Osteoblast (primary cell): Measurements from ENCODE around the gene RASGEF1B. TPM values are rescaled to one million over a fixed set of nuclear protein-coding genes. Genes with fewer than 3 reads are reported as not detected.

Experiments
- DNase-seq: peaks from one replicate; pipeline ENCODE4 v3.0.0; 2011; ENCODE audit warnings: low spot score, mixed read lengths; ENCODE audit not compliant: insufficient read length; ENCODE audit errors: missing footprints
- H2AFZ ChIP-seq: 2 replicates; pipeline ENCODE4 v1.6.0; 2011; ENCODE audit warnings: mild to moderate bottlenecking, low read length
- H3K27ac ChIP-seq: 2 replicates; pipeline ENCODE4 v1.5.1; 2011; ENCODE audit warnings: mild to moderate bottlenecking, low read depth, low read length, moderate library complexity
- H3K27me3 ChIP-seq: 2 replicates; pipeline ENCODE4 v1.6.0; 2012; ENCODE audit warnings: mild to moderate bottlenecking, control low read depth, inconsistent platforms, low read length, moderate library complexity; ENCODE audit not compliant: insufficient read depth
- H3K36me3 ChIP-seq: 2 replicates; pipeline ENCODE4 v1.5.1; 2011; ENCODE audit warnings: mild to moderate bottlenecking, low read length, control low read depth, moderate library complexity; ENCODE audit not compliant: insufficient read depth
- H3K4me1 ChIP-seq: 2 replicates; pipeline ENCODE4 v1.5.1; 2011; ENCODE audit warnings: mild to moderate bottlenecking, low read length, control low read depth, moderate library complexity; ENCODE audit not compliant: insufficient read depth
- H3K4me2 ChIP-seq: 2 replicates; pipeline ENCODE4 v1.6.0; 2011; ENCODE audit warnings: mild to moderate bottlenecking, low read length; ENCODE audit not compliant: insufficient read depth
- H3K4me3 ChIP-seq: fragments of 200-600 bp; sonication (generic); 3 replicates; pipeline ENCODE4 v1.5.1; 2012; ENCODE audit warnings: mild to moderate bottlenecking, low read length, inconsistent platforms; ENCODE audit not compliant: insufficient read depth
- H3K79me2 ChIP-seq: 2 replicates; pipeline ENCODE4 v1.6.0; 2012; ENCODE audit warnings: mild to moderate bottlenecking, low read length, control low read depth, inconsistent platforms; ENCODE audit not compliant: insufficient read depth
- H3K9me3 ChIP-seq: 2 replicates; pipeline ENCODE4 v1.5.1; 2011; ENCODE audit warnings: low read depth, low read length, control low read depth
- H4K20me1 ChIP-seq: 2 replicates; pipeline ENCODE4 v1.6.0; 2012; ENCODE audit warnings: mild to moderate bottlenecking, low read length, control low read depth; ENCODE audit not compliant: insufficient read depth
- CTCF ChIP-seq: IDR thresholded peaks from 2 replicates; pipeline ENCODE4 v1.5.1; 2011; ENCODE audit warnings: mild to moderate bottlenecking, low read depth, low read length, moderate library complexity; ENCODE audit errors: extremely low read depth
- total RNA-seq: library from RNA; depleted of rRNA; stranded (reverse); fragments of >200 nt; gene quantifications from 2 replicates; pipeline ENCODE4 v1.2.3, GENCODE V29; 2012

The RASGEF1B gene
- total RNA-seq, 1 donor: 5.8 TPM

DNA sequence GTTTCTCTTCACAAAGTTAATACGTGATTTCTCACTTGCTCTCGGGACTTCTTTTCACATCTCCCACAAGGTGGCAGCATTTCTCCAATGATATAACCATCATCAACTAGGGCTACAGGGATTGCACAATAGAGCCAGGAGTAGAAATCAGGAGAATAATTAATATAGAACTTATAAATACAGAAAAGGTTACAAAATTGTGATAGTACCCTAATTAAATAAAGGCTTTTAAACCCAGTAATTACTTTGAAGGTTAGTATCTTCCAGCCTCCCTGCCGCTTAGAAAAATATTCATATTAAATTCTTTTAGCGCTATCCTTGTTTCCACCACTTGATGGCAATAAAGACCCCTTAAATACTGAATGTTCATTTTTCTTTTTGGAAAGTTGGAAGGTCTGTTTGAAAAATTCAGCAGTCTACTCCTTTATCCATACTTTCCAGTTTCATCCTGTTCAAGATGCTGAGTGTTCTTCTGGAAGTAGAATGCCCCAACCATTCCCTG is 65.8 kb downstream of the RASGEF1B start:
- H2AFZ ChIP-seq: no peak overlapping the region
- no peaks in the 10 kb centered on the region for H3K4me1 ChIP-seq
- H3K4me3 ChIP-seq: no peak overlapping the region
- H3K4me2 ChIP-seq: peak overlapping the region; percentile 41
- peak; percentile 81 for TF ChIP-seq CTCF
- no peaks in the 10 kb centered on the region for H3K9me3 ChIP-seq
- H3K36me3 ChIP-seq: no peaks in the 10 kb centered on the region
- H3K79me2 ChIP-seq: no peaks in the 10 kb centered on the region
- H4K20me1 ChIP-seq: no peaks in the 10 kb centered on the region
- no peak overlapping the region for H3K27ac ChIP-seq
- no peaks in the 10 kb centered on the region for H3K27me3 ChIP-seq
- peak; percentile 82 for DNase-seq

DNA sequence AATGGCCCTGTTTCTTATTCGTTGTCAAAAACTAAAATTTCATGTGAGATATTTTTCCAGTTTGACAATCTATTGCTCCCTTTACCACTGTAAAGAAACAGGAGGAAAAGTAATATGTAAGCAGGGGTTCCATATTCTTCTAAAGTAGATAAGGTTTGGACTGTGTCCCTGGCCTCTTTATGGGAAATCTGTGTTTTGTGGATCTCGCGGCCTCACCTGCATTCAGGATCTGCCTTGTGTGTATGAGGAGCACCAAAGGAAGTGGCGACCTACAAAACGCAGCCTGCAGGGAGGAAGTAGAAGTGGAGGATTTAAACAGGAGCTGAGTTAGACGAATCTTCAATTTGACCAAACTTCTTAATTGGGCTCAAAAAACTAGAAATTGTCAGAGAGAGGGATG is 67.0 kb downstream of the RASGEF1B start:
- H3K79me2 ChIP-seq: no peaks in the 10 kb centered on the region
- no peaks in the 10 kb centered on the region for H3K9me3 ChIP-seq
- no peak overlapping the region for H3K4me3 ChIP-seq
- DNase-seq: peak; percentile 34
- no peaks in the 10 kb centered on the region for H3K4me1 ChIP-seq
- no peak for TF ChIP-seq CTCF
- no peaks in the 10 kb centered on the region for H3K27me3 ChIP-seq
- no peak overlapping the region for H3K4me2 ChIP-seq
- H4K20me1 ChIP-seq: no peaks in the 10 kb centered on the region
- H3K27ac ChIP-seq: no peak overlapping the region
- no peak overlapping the region for H2AFZ ChIP-seq
- H3K36me3 ChIP-seq: no peaks in the 10 kb centered on the region

- Histone ChIP-seq H3K4me3 (no peak overlapping the region), H2AFZ (no peak overlapping the region), H3K79me2 (no peaks in the 10 kb centered on the region), H3K27me3 (no peaks in the 10 kb centered on the region), H4K20me1 (no peaks in the 10 kb centered on the region), H3K27ac (no peak overlapping the region), H3K9me3 (no peaks in the 10 kb centered on the region), H3K4me2 (no peak overlapping the region), H3K4me1 (no peaks in the 10 kb centered on the region), H3K36me3 (no peaks in the 10 kb centered on the region)
- no peak for DNase-seq
- TF ChIP-seq CTCF: no peak
Measured at GRCh38 chr4:81404294-81404693, 67.4 kb downstream of the RASGEF1B start.

DNA sequence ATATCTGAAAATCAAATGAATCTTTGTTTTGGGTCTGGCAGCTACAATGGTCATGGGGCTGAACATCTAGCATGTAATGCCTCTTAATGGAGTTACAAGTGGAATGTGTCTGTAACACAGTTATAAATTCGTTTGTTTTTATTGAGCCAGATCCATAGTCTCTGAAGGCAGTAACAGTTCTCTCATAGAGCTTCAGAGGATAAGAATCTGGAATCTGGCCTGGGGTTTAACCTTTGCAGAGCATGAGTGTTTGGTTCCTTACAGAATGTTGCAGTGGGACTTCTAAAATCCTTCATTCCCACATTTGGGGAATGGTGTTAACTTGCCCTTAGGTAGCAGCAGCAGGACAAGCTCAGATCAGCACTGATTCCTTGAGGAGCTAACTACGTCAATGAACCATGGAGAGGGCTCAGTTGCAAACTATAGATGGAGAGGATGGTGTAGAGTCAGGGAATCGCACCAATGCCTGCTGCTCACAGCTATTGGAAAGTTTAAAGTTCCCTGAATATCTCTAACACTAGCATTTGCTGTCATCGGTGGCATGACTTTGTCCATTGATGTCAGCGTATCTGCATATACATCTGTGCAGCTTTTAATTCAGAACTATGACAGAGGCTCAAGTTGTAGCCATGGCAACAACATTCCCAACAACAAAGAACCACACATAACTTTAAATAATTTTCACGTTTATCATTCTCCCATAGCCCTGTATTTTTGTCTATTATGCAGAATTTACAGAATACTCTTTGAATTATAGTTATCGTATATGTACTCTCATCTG is 72.2 kb downstream of the RASGEF1B start:
- H3K79me2 ChIP-seq: no peaks in the 10 kb centered on the region
- H3K4me1 ChIP-seq: no peaks in the 10 kb centered on the region
- H2AFZ ChIP-seq: no peak overlapping the region
- H3K4me3 ChIP-seq: no peak overlapping the region
- no peaks in the 10 kb centered on the region for H3K27me3 ChIP-seq
- H3K9me3 ChIP-seq: no peaks in the 10 kb centered on the region
- H3K4me2 ChIP-seq: no peak overlapping the region
- H4K20me1 ChIP-seq: no peaks in the 10 kb centered on the region
- H3K36me3 ChIP-seq: no peaks in the 10 kb centered on the region
- DNase-seq: no peak
- no peak for TF ChIP-seq CTCF
- H3K27ac ChIP-seq: no peak overlapping the region
